SK-N-MC (cell line): ENCODE data around the gene SIM1.

Experiments
- EZH2 ChIP-seq: fragments of 200-600 bp; sonication (generic); IDR thresholded peaks from one replicate; pipeline ENCODE4 v1.6.1; 2017; ENCODE audit warnings: antibody characterized with exemption
- FOXP2 ChIP-seq: optimal IDR thresholded peaks from 2 replicates; pipeline ENCODE3; 2011; ENCODE audit warnings: mild to moderate bottlenecking, moderate library complexity; ENCODE audit not compliant: insufficient read depth; ENCODE audit errors: extremely low read length, control extremely low read depth
- POLR2AphosphoS5 ChIP-seq: IDR thresholded peaks from 2 replicates; pipeline ENCODE4 v1.6.1; 2012; ENCODE audit warnings: mild to moderate bottlenecking, low read depth, low read length, borderline replicate concordance

DNA sequence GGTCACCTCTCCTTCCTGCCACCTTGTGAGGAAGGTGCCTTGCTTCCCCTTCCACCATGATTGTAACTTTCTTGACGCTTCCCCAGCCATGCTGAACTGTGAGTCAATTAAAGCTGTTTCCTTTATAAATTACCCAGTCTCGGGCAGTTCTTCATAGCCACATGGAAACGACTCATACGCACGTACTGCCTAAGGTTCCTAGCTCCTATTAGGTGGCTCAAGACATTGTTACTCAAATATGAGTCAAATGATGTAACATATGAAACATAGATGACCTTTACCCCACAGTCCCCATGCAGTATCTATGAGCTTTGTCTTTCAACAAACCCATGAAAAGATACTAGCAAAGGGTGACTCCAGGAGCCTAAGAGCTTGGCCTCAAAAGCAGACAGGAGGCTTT is 98.3 kb downstream of the SIM1 start:
- TF ChIP-seq EZH2 = no peak
- no peak for TF ChIP-seq POLR2AphosphoS5
- no peak for TF ChIP-seq FOXP2
